Progenitor cell of endocrine pancreas (in vitro differentiated cells): Measurements from ENCODE around the gene ADGRV1. TPM values are rescaled to one million over a fixed set of nuclear protein-coding genes. Genes with fewer than 3 reads are reported as not detected.

Experiments used
- DNase-seq: peaks from one replicate; pipeline ENCODE4 v3.0.0; 2021; ENCODE audit warnings: low spot score; ENCODE audit not compliant: unreplicated experiment
- H3K27ac Mint-ChIP-seq: 2 replicates; pipeline ENCODE4 v1.8.0; 2021; ENCODE audit warnings: mild to moderate bottlenecking, moderate library complexity, mixed read lengths
- H3K27me3 Mint-ChIP-seq: 2 replicates; pipeline ENCODE4 v1.8.0; 2021; ENCODE audit warnings: mixed read lengths
- H3K36me3 Mint-ChIP-seq: 2 replicates; pipeline ENCODE4 v1.8.0; 2022; ENCODE audit warnings: mixed read lengths; ENCODE audit not compliant: insufficient read depth
- H3K4me1 Mint-ChIP-seq: 2 replicates; pipeline ENCODE4 v1.8.0; 2021; ENCODE audit warnings: low read depth, mixed read lengths
- H3K4me3 Mint-ChIP-seq: 2 replicates; pipeline ENCODE4 v1.8.0; 2021; ENCODE audit warnings: low read depth, mild to moderate bottlenecking, moderate library complexity, mixed read lengths
- H3K9me3 Mint-ChIP-seq: 2 replicates; pipeline ENCODE4 v1.8.0; 2021; ENCODE audit warnings: low read depth, mixed read lengths
- total RNA-seq: library from RNA; stranded (reverse); gene quantifications from 2 replicates; pipeline ENCODE4 v1.2.1, GENCODE V29; 2021
- TF ChIP-seq, protein P1 (sequence below): fragments of 200-600 bp; sonication (generic); IDR thresholded peaks from one replicate; pipeline ENCODE4 v1.5.0; 2021; ENCODE audit warnings: antibody characterized with exemption, mild to moderate bottlenecking; ENCODE audit not compliant: unreplicated experiment

The ADGRV1 gene
- total RNA-seq, 1 donor from 2014 or later, result 82.3 TPM

GRCh38 chr5:90557871-90558270 lies 726 bp upstream of the ADGRV1 start:
- no peaks in the 10 kb centered on the region for H3K9me3 Mint-ChIP-seq
- TF ChIP-seq, protein P1, sequence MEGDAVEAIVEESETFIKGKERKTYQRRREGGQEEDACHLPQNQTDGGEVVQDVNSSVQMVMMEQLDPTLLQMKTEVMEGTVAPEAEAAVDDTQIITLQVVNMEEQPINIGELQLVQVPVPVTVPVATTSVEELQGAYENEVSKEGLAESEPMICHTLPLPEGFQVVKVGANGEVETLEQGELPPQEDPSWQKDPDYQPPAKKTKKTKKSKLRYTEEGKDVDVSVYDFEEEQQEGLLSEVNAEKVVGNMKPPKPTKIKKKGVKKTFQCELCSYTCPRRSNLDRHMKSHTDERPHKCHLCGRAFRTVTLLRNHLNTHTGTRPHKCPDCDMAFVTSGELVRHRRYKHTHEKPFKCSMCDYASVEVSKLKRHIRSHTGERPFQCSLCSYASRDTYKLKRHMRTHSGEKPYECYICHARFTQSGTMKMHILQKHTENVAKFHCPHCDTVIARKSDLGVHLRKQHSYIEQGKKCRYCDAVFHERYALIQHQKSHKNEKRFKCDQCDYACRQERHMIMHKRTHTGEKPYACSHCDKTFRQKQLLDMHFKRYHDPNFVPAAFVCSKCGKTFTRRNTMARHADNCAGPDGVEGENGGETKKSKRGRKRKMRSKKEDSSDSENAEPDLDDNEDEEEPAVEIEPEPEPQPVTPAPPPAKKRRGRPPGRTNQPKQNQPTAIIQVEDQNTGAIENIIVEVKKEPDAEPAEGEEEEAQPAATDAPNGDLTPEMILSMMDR, result no peak
- H3K4me1 Mint-ChIP-seq, result peaks cover 32% of the 10 kb centered on the region
- no peak for DNase-seq
- H3K27me3 Mint-ChIP-seq, result peaks cover 7% of the 10 kb centered on the region
- peak overlapping the region; percentile 91 for H3K4me3 Mint-ChIP-seq
- H3K36me3 Mint-ChIP-seq, result no peaks in the 10 kb centered on the region
- H3K27ac Mint-ChIP-seq, result peak overlapping the region; percentile 97

GRCh38 chr5:90560771-90561170 lies 2.2 kb downstream of the ADGRV1 start:
- peaks cover 26% of the 10 kb centered on the region for H3K4me1 Mint-ChIP-seq
- no peak overlapping the region for H3K27ac Mint-ChIP-seq
- H3K36me3 Mint-ChIP-seq, result peaks cover 7% of the 10 kb centered on the region

GRCh38 chr5:90561766-90562165 lies 3.2 kb downstream of the ADGRV1 start:
- no peak for DNase-seq
- Mint-ChIP-seq H3K27ac (no peak overlapping the region), H3K36me3 (peaks cover 10% of the 10 kb centered on the region), H3K27me3 (peaks cover 3% of the 10 kb centered on the region), H3K4me1 (peaks cover 24% of the 10 kb centered on the region), H3K4me3 (no peak overlapping the region), H3K9me3 (peaks cover 9% of the 10 kb centered on the region)
- TF ChIP-seq, protein P1, result no peak

More at GRCh38 chr5:90560771-90561170, 2.2 kb downstream of the ADGRV1 start:
- Mint-ChIP-seq H3K4me3 (no peak overlapping the region), H3K27me3 (peaks cover 7% of the 10 kb centered on the region), H3K9me3 (peaks cover 7% of the 10 kb centered on the region)
- TF ChIP-seq, protein P1, result no peak
- no peak for DNase-seq

- DNase-seq, result no peak
- Mint-ChIP-seq H3K4me1 (peaks cover 20% of the 10 kb centered on the region), H3K4me3 (no peak overlapping the region), H3K9me3 (peaks cover 14% of the 10 kb centered on the region), H3K27me3 (peaks cover 1% of the 10 kb centered on the region), H3K36me3 (peaks cover 13% of the 10 kb centered on the region), H3K27ac (no peak overlapping the region)
- TF ChIP-seq, protein P1, result no peak
Observed at GRCh38 chr5:90562341-90562740, 3.7 kb downstream of the ADGRV1 start.

GRCh38 chr5:90563108-90563507 lies 4.5 kb downstream of the ADGRV1 start:
- peaks cover 19% of the 10 kb centered on the region for H3K9me3 Mint-ChIP-seq
- peaks cover 18% of the 10 kb centered on the region for H3K4me1 Mint-ChIP-seq
- H3K4me3 Mint-ChIP-seq, result no peak overlapping the region
- DNase-seq, result no peak
- no peaks in the 10 kb centered on the region for H3K27me3 Mint-ChIP-seq
- TF ChIP-seq, protein P1, result no peak
- peaks cover 18% of the 10 kb centered on the region for H3K36me3 Mint-ChIP-seq
- no peak overlapping the region for H3K27ac Mint-ChIP-seq
